NCI-H1417 (cell line): ENCODE measurements around the gene TRAF5.
A peak's percentile ranks its signal among the peaks of the same experiment; 100 is the strongest.
"Not testable (repeated sequence)": the region's sequence is repeated elsewhere in the genome, so short reads cannot be mapped to it uniquely, and the experiment has no call there.

ENCODE experiments used
- DNase-seq, 3 experiments: peaks; one replicate each; lab custom pipeline; 2025; lab: John Stamatoyannopoulos, UW

TRAF5 gene

DNA sequence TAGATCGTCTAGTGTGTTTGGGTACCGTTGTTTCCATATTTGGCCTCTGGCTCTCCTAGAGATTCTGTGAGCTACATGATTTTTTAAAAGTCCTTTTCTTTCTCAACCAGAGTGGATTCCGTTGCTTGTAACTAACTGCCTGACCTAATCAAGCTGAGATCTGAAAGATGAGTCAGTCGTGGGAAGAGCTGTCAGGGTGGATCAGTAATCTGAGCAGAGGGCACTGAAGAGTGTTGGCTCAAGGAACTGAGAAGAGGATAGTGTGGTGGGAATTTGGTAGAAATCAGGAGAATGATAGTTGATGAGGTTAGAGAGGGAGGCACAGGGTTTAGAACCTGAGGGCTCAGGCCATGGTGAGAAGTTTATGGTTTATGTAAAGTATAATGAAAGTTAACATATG is 52.2 kb downstream of the TRAF5 start:
- DNase-seq = no peak

GRCh38 chr1:211379446-211379845 is 52.8 kb downstream of the TRAF5 start:
- no peak for DNase-seq

DNA sequence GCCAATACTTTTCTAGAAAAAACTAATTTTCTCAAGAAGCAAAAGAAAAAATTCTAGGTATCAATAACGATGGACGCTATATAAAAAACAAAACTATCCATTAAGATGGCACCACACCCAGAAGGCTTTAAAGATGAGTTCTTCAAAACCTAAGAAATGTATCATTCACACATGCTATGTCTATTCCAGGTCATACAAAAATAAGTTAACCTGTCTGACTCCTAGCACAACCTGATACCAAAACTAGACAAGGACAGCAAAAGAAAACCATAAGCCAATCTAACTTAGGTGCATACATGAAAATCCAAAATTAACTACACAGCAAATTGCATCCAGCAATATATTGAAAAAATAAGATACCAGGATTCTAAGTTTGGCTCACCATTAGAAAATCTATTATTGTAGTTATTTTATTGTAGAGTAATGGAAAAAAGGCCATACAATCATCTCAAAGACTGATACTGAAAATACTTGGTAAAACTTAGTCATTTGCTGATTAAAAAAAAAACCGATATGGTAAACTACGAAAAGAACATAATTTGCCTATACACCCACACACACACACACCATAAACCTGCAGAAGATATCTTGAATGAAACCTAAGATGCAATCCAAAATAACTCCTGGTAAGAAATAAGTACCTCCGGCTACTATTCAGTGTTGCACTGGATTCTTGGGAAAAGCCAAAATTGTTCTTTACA is 55.0 kb downstream of the TRAF5 start:
- peak in 2 of 3 experiments; percentile 31 to 42 for DNase-seq

DNA sequence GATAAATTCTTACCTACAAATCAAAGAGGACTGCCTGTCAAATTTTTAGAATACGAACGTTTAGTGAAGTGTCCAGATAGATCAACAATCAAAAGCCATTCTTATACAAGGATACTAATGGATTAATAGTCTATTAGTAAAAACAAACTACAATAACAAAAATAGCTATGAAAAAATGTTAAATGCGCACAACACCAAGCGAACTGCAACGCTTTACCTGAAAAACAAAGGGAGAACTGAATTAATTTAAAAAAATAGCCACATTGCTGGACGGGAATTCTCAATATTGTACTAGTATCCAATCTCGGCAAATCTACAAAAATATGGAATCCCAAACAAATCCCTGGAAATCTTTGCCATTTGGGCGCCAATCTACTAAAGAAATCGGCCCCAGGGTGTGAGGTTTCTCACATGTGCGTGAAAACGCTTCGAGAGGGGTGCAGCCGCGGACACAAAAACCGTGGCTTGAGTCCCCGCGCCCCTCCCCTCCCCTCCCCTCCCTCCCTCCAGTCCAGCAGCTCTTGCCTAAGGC is 55.6 kb downstream of the TRAF5 start:
- DNase-seq = peak in 1 of 3 experiments; percentile 75

- peak; percentile 80 to 97 (median 95) for DNase-seq
Measured at GRCh38 chr1:211382714-211383480, 56.3 kb downstream of the TRAF5 start.

DNA sequence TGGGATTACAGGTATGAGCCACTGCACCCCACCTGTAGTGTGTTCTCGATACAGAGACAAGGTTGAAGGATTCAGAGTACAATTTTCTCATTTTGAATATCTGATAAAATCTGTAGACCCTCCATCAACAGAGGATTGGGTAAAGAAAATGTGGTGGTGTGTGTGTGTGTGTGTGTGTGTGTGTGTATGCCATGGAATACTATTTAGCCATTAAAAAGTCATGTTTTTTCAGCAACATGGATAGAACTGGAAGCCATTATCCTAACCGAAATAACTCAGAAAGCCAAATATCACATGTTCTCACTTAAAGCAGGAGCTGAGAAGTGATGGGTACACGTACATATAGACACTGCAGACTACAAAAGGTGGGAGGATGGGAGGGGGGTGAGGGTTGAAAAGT is 57.9 kb downstream of the TRAF5 start:
- DNase-seq = no peak

GRCh38 chr1:211386921-211387320 is 60.3 kb downstream of the TRAF5 start:
- DNase-seq = no peak

DNA sequence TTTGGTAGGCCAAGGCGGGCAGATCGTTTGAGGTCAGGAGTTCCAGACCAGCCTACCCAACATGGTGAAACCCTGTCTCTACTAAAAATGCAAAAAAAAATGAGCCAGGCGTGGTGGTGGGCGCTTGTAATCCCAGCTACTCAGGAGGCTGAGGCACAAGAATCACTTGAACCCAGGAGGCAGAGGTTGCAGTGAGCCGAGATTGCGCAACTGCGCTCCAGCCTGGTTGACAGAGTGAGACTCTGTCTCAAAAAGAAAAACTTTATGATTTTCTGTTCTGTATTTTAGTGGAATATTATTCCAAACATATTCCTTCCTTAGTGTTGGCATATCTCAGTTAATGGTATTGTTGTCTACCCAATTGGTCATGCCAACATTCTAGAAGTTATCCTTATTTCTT is 64.2 kb downstream of the TRAF5 start:
- not testable (repeated sequence) for DNase-seq

DNA sequence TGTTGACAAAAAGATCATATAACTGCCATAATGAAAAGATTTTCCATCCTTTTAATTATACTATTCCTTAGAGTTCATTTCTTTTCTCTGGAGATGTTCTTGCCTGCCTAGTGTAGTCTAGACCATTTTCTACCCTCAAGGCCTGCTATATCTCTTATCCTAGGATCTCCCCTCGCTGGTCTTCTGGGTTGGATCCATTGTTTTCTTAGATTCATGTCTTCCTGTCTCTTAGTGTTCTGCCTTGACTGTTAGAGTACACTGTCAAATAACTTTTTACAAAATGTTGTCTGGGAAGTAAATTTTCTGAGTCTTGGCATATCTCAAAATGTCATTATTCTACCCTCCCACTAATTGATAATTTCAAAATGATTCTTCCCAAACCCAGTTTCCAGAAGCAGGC is 66.6 kb downstream of the TRAF5 start:
- DNase-seq = no peak

- DNase-seq = not testable (repeated sequence)
Measured at GRCh38 chr1:211398266-211398930, 71.8 kb downstream of the TRAF5 start.

- DNase-seq = not testable (repeated sequence)
Measured at GRCh38 chr1:211399851-211400393, 73.3 kb downstream of the TRAF5 start.

- DNase-seq = not testable (repeated sequence)
Measured at GRCh38 chr1:211401751-211402150, 75.1 kb downstream of the TRAF5 start.

GRCh38 chr1:211406086-211406485 is 79.5 kb downstream of the TRAF5 start:
- DNase-seq = not testable (repeated sequence)

DNA sequence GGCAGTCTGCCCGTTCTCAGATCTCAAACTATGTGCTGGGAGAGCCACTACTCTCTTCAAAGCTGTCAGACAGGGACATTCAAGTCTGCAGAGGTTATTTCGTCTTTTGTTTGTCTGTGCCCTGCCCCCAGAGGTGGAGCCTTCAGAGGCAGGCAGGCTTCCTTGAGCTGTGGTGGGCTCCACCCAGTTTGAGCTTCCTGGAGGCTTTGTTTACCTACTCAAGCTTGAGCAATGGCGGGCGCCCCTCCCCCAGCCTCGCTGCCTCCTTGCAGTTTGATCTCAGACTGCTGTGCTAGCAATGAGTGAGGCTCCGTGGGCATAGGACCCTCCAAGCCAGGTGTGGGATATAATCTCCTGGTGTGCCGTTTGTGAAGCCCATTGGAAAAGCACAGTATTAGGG is 81.1 kb downstream of the TRAF5 start:
- DNase-seq = not testable (repeated sequence)

- no peak for DNase-seq
Measured at GRCh38 chr1:211411639-211412038, 85.0 kb downstream of the TRAF5 start.

DNA sequence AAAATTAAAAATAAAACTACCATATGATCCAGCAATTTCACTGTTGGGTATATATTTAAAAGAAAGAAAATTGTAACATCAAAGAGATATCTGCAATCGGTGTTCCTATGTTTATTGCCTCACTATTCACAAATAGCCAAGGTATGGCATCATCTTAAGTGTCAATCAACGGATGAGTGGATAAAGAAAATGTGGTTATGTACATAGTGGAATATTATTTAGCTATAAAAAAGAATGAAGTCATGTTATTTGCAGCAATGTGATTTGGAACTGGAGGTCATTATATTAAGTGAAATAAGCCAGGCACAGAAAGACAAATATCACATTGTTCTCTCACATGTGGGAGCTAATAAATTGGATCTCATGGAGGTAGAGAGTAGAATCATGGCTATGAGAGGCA is 89.1 kb downstream of the TRAF5 start:
- DNase-seq = no peak

GRCh38 chr1:211416246-211416627 is 89.6 kb downstream of the TRAF5 start:
- not testable (repeated sequence) for DNase-seq

- not testable (repeated sequence) for DNase-seq
Measured at GRCh38 chr1:211416628-211417323, 90.1 kb downstream of the TRAF5 start.

DNA sequence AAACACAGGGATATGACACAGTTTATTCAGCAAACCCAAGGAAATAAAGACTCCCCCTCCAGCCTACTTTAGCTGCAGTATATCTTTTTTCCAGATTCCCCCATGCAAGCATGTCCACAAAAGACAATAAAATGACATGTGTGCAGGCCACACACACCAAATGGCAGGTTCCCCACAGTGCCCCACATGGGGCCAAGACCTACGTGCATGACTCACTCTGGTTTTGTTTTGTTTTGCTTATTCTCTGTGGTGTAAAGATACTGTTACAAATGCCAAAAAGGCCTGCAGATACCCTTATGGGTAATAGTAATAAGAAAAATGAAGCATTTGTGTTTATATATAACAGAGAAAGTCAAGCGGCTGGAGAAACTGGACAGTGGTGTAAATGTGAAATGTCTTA is 93.8 kb downstream of the TRAF5 start:
- peak in 2 of 3 experiments; percentile 22 to 34 for DNase-seq

- DNase-seq = no peak
Measured at GRCh38 chr1:211420845-211421454, 94.3 kb downstream of the TRAF5 start.

- no peak for DNase-seq
Measured at GRCh38 chr1:211424018-211424417, 97.4 kb downstream of the TRAF5 start.
